WTC11 (cell line): Measurements from ENCODE around the gene COG1. TPM values are rescaled to one million over a fixed set of nuclear protein-coding genes. Genes with fewer than 3 reads are reported as not detected.

Source experiments
- ATAC-seq: fragments of 200-7000 bp; cut with Tn5 transposase; 2 replicates; pipeline ENCODE4 v1.10.0; 2021; ENCODE audit warnings: mild to moderate bottlenecking, moderate library complexity
- CTCF ChIA-PET: fragments of 300-600 bp; sonication (Branson Sonifier 250); formaldehyde crosslinking; loops from one replicate; lab custom pipeline; 2021; ENCODE audit warnings: antibody characterized with exemption; lab: Charles Lee
- POLR2A ChIA-PET: fragments of 350-600 bp; sonication (Branson Sonifier 250); formaldehyde crosslinking; loops from one replicate; lab custom pipeline; 2021; ENCODE audit warnings: antibody characterized with exemption; lab: Charles Lee
- DNase-seq: peaks from one replicate; pipeline ENCODE4 v3.0.0; 2021; ENCODE audit warnings: low spot score
- H3K27ac Mint-ChIP-seq: 2 replicates; pipeline ENCODE4 v1.8.0; 2021; ENCODE audit warnings: mixed read lengths
- H3K27me3 Mint-ChIP-seq: 2 replicates; pipeline ENCODE4 v1.8.0; 2021; ENCODE audit warnings: low read depth, mild to moderate bottlenecking, moderate library complexity, mixed read lengths
- H3K36me3 Mint-ChIP-seq: 2 replicates; pipeline ENCODE4 v1.8.0; 2021; ENCODE audit warnings: mixed read lengths
- H3K4me1 Mint-ChIP-seq: 2 replicates; pipeline ENCODE4 v1.8.0; 2022; ENCODE audit warnings: mixed read lengths
- H3K4me3 Mint-ChIP-seq: 2 replicates; pipeline ENCODE4 v1.8.0; 2021; ENCODE audit warnings: mild to moderate bottlenecking, moderate library complexity, mixed read lengths
- H3K9me3 Mint-ChIP-seq: 2 replicates; pipeline ENCODE4 v1.8.0; 2021; ENCODE audit warnings: mixed read lengths
- ARID4B ChIP-seq: sonication (generic); formaldehyde crosslinking; IDR thresholded peaks from 2 replicates; pipeline ENCODE4 v1.8.0; 2023; ENCODE audit warnings: missing genetic modification reagents, mild to moderate bottlenecking, borderline replicate concordance
- ATF1 ChIP-seq: sonication (generic); formaldehyde crosslinking; IDR thresholded peaks from 2 replicates; pipeline ENCODE4 v1.8.1; 2023; ENCODE audit warnings: mild to moderate bottlenecking, moderate library complexity, missing genetic modification reagents
- CREB1 ChIP-seq: sonication (generic); formaldehyde crosslinking; IDR thresholded peaks from 2 replicates; pipeline ENCODE4 v1.8.0; 2023; ENCODE audit warnings: mild to moderate bottlenecking, missing genetic modification reagents
- CREM ChIP-seq: sonication (generic); formaldehyde crosslinking; IDR thresholded peaks from 2 replicates; pipeline ENCODE4 v1.8.1; 2022; ENCODE audit warnings: mild to moderate bottlenecking, missing genetic modification reagents, moderate library complexity
- GABPB1 ChIP-seq: sonication (generic); formaldehyde crosslinking; IDR thresholded peaks from 2 replicates; pipeline ENCODE4 v1.8.1; 2023; ENCODE audit warnings: mild to moderate bottlenecking, missing genetic modification reagents
- HMGXB4 ChIP-seq: sonication (generic); formaldehyde crosslinking; IDR thresholded peaks from 2 replicates; pipeline ENCODE4 v1.8.1; 2023; ENCODE audit warnings: mild to moderate bottlenecking, moderate library complexity, missing genetic modification reagents
- IRF1 ChIP-seq: sonication (generic); formaldehyde crosslinking; IDR thresholded peaks from 2 replicates; pipeline ENCODE4 v1.8.0; 2023; ENCODE audit warnings: missing genetic modification reagents
- JUN ChIP-seq: sonication (generic); formaldehyde crosslinking; IDR thresholded peaks from 2 replicates; pipeline ENCODE4 v1.8.0; 2023; ENCODE audit warnings: mild to moderate bottlenecking, missing genetic modification reagents
- KAT7 ChIP-seq: sonication (generic); formaldehyde crosslinking; IDR thresholded peaks from 2 replicates; pipeline ENCODE4 v1.8.1; 2023; ENCODE audit warnings: missing genetic modification reagents, mild to moderate bottlenecking, borderline replicate concordance
- NFE2L1 ChIP-seq: sonication (generic); formaldehyde crosslinking; IDR thresholded peaks from 2 replicates; pipeline ENCODE4 v1.8.1; 2023; ENCODE audit warnings: missing genetic modification reagents
- NR3C1 ChIP-seq: sonication (generic); formaldehyde crosslinking; conservative IDR thresholded peaks from 2 replicates; pipeline ENCODE4 v1.8.1; 2023; ENCODE audit warnings: low read depth, mild to moderate bottlenecking, missing genetic modification reagents
- SP1 ChIP-seq: sonication (generic); formaldehyde crosslinking; conservative IDR thresholded peaks from 2 replicates; pipeline ENCODE4 v1.8.1; 2022; ENCODE audit warnings: missing genetic modification reagents
- TP53 ChIP-seq: sonication (generic); formaldehyde crosslinking; IDR thresholded peaks from 2 replicates; pipeline ENCODE4 v1.8.1; 2023; ENCODE audit warnings: mild to moderate bottlenecking, missing genetic modification reagents
- USF2 ChIP-seq: sonication (generic); formaldehyde crosslinking; IDR thresholded peaks from 2 replicates; pipeline ENCODE4 v1.8.1; 2023; ENCODE audit warnings: mild to moderate bottlenecking, missing genetic modification reagents, moderate library complexity
- ZBTB21 ChIP-seq: sonication (generic); formaldehyde crosslinking; IDR thresholded peaks from 2 replicates; pipeline ENCODE4 v1.8.1; 2023; ENCODE audit warnings: mild to moderate bottlenecking, missing genetic modification reagents, borderline replicate concordance
- ZNF121 ChIP-seq: sonication (generic); formaldehyde crosslinking; IDR thresholded peaks from 2 replicates; pipeline ENCODE4 v1.8.0; 2023; ENCODE audit warnings: missing genetic modification reagents
- ZNF263 ChIP-seq: sonication (generic); formaldehyde crosslinking; IDR thresholded peaks from 2 replicates; pipeline ENCODE4 v1.8.1; 2022; ENCODE audit warnings: low read depth, mild to moderate bottlenecking, moderate library complexity, missing genetic modification reagents
- ZNF281 ChIP-seq: sonication (generic); formaldehyde crosslinking; IDR thresholded peaks from 2 replicates; pipeline ENCODE4 v1.8.0; 2023; ENCODE audit warnings: mild to moderate bottlenecking, missing genetic modification reagents
- ZNF396 ChIP-seq: fragments of 250-450 bp; sonication (Bioruptor Pico); IDR thresholded peaks from 2 replicates; pipeline ENCODE4 v1.8.0; 2021; ENCODE audit warnings: mild to moderate bottlenecking, moderate library complexity, borderline replicate concordance
- ZNF416 ChIP-seq: fragments of 250-450 bp; sonication (Bioruptor Pico); IDR thresholded peaks from 2 replicates; pipeline ENCODE4 v1.9.0; 2021; ENCODE audit warnings: mild to moderate bottlenecking, inconsistent platforms
- ZSCAN18 ChIP-seq: fragments of 250-450 bp; sonication (Bioruptor Pico); IDR thresholded peaks from 2 replicates; pipeline ENCODE4 v2.1.2; 2022; ENCODE audit warnings: mild to moderate bottlenecking, moderate library complexity
- total RNA-seq: library from RNA; stranded (reverse); gene quantifications from 3 replicates; pipeline ENCODE4 v1.2.3, GENCODE V29; 2021

The COG1 gene
- total RNA-seq, 1 experiment from 2014 or later = 22.6 TPM

- H3K4me3 Mint-ChIP-seq = no peak overlapping the region
- CTCF ChIA-PET = interaction anchor here (0.9 to 3.7 kb wide), 4 partner anchors 12 to 242 kb away, joined by 3 to 15 read pairs (median 4); no protein-coding TSS in a partner anchor
These were observed 35.1 kb downstream of the COG1 start for GRCh38 chr17:73227944-73228343.

GRCh38 chr17:73228748-73229236 is 35.9 kb downstream of the COG1 start:
- peaks cover 7% of the 10 kb centered on the region for H3K36me3 Mint-ChIP-seq
- no peaks in the 10 kb centered on the region for H3K9me3 Mint-ChIP-seq
- ChIA-PET CTCF (interaction anchor here (0.9 to 3.7 kb wide), 4 partner anchors 12 to 243 kb away, joined by 3 to 15 read pairs (median 4); no protein-coding TSS in a partner anchor), POLR2A (no interaction called here)
- peaks cover 63% of the 10 kb centered on the region for H3K4me1 Mint-ChIP-seq
- H3K27me3 Mint-ChIP-seq = no peaks in the 10 kb centered on the region
- DNase-seq = no peak
- H3K27ac Mint-ChIP-seq = peak overlapping the region; percentile 35
- TF ChIP-seq ZSCAN18 (CRISPR knock-in tag) = no peak
- no peak for TF ChIP-seq NFE2L1
- TF ChIP-seq CREB1 (CRISPR knock-in tag) = no peak
- no peak for TF ChIP-seq ATF1 (CRISPR knock-in tag)
- no peak for TF ChIP-seq ZNF121 (CRISPR knock-in tag)
- TF ChIP-seq JUN = no peak
- TF ChIP-seq ARID4B (CRISPR knock-in tag) = no peak
- TF ChIP-seq IRF1 = no peak
- TF ChIP-seq ZNF396 = no peak
- TF ChIP-seq HMGXB4 (CRISPR knock-in tag) = no peak
- ATAC-seq = no peak
- H3K4me3 Mint-ChIP-seq = no peak overlapping the region; the same call in 1 of the 2 replicates

More at GRCh38 chr17:73227944-73228343, 35.1 kb downstream of the COG1 start:
- ATAC-seq = no peak
- POLR2A ChIA-PET = interaction anchor here (0.6 kb wide), 1 partner anchor 133 kb away, joined by 4 read pairs; no protein-coding TSS in a partner anchor
- Mint-ChIP-seq H3K36me3 (peaks cover 7% of the 10 kb centered on the region), H3K4me1 (peaks cover 54% of the 10 kb centered on the region), H3K27ac (0 out of 2 replicates have a peak overlapping the region, but pooled peaks have one; percentile 30), H3K9me3 (no peaks in the 10 kb centered on the region), H3K27me3 (no peaks in the 10 kb centered on the region)
- DNase-seq = no peak
- TF ChIP-seq ZNF281 (no peak), GABPB1 (CRISPR knock-in tag) (no peak), ATF1 (CRISPR knock-in tag) (no peak), ZNF396 (no peak), ZBTB21 (CRISPR knock-in tag) (no peak), ZNF416 (CRISPR knock-in tag) (no peak), TP53 (CRISPR knock-in tag) (no peak), JUN (no peak), CREM (CRISPR knock-in tag) (no peak), NR3C1 (CRISPR knock-in tag) (no peak), KAT7 (CRISPR knock-in tag) (no peak), SP1 (CRISPR knock-in tag) (no peak), ZNF263 (CRISPR knock-in tag) (no peak), USF2 (CRISPR knock-in tag) (no peak)
- TF ChIP-seq, all 79 proteins: peak for 0
